CD4-positive, alpha-beta T cell (primary cell): ENCODE results near the gene DVL1. TPM values are rescaled to one million over a fixed set of nuclear protein-coding genes. Genes with fewer than 3 reads are reported as not detected.

Experiments
- ATAC-seq: fragments of 200-7000 bp; cut with Tn5 transposase; one replicate; pipeline ENCODE4 v1.10.0; 2022; ENCODE audit warnings: mild to moderate bottlenecking; ENCODE audit not compliant: poor library complexity
- CTCF ChIA-PET: fragments of 350-600 bp; sonication (Branson Sonifier 250); formaldehyde crosslinking; loops from one replicate; lab custom pipeline; 2021; ENCODE audit warnings: antibody characterized with exemption, inconsistent platforms; lab: Charles Lee
- POLR2A ChIA-PET: fragments of 350-600 bp; sonication (Branson Sonifier 250); formaldehyde crosslinking; loops from one replicate; lab custom pipeline; 2021; ENCODE audit warnings: antibody characterized with exemption, inconsistent platforms; lab: Charles Lee
- DNase-seq, 14 experiments: peaks; one replicate each; pipeline ENCODE4 v3.0.0-alpha.2; 2013 to 2020; ENCODE audit warnings: mixed read lengths in 2 of 14
- H3K27ac ChIP-seq, 2 donors: one replicate each; pipeline versions ENCODE4 v1.5.1 to v1.7.0; 2013; ENCODE audit warnings: low read length in 2 of 2, low read depth in 1 of 2, mild to moderate bottlenecking in 1 of 2
- H3K27me3 ChIP-seq, 2 experiments: 1 replicate in 1 of 2; 2 replicates in 1 of 2; pipeline versions ENCODE4 v1.6.1 to v1.7.0; 2013; ENCODE audit warnings: low read length in 2 of 2, control low read depth in 1 of 2, mild to moderate bottlenecking in 1 of 2, moderate library complexity in 1 of 2; ENCODE audit not compliant: insufficient read depth in 2 of 2, control insufficient read depth in 1 of 2
- H3K36me3 ChIP-seq: one replicate; pipeline ENCODE4 v1.6.1; 2013; ENCODE audit warnings: low read length, control low read depth; ENCODE audit not compliant: insufficient read depth
- H3K4me1 ChIP-seq: one replicate; pipeline ENCODE4 v1.6.1; 2013; ENCODE audit warnings: low read length, control low read depth; ENCODE audit not compliant: insufficient read depth
- H3K4me3 ChIP-seq: one replicate; pipeline ENCODE4 v1.5.1; 2013; ENCODE audit warnings: mild to moderate bottlenecking, low read length, moderate library complexity
- H3K9me3 ChIP-seq, 2 experiments: 1 replicate in 1 of 2; 2 replicates in 1 of 2; pipeline versions ENCODE4 v1.6.1 to v1.7.0; 2013; ENCODE audit warnings: low read length in 2 of 2, mild to moderate bottlenecking in 2 of 2, control low read depth in 1 of 2, moderate library complexity in 1 of 2; ENCODE audit not compliant: control insufficient read depth in 1 of 2, insufficient read depth in 1 of 2
- H3K27ac Mint-ChIP-seq: one replicate; pipeline ENCODE4 v1.8.0; 2020; ENCODE audit warnings: mixed read lengths
- H3K27me3 Mint-ChIP-seq: one replicate; pipeline ENCODE4 v1.8.0; 2021; ENCODE audit warnings: mixed read lengths
- H3K36me3 Mint-ChIP-seq: one replicate; pipeline ENCODE4 v1.8.0; 2021; ENCODE audit warnings: low read depth, mixed read lengths
- H3K4me1 Mint-ChIP-seq: one replicate; pipeline ENCODE4 v1.8.0; 2021; ENCODE audit warnings: low read depth, mixed read lengths
- H3K4me3 Mint-ChIP-seq: one replicate; pipeline ENCODE4 v1.8.0; 2020; ENCODE audit warnings: mild to moderate bottlenecking, mixed read lengths
- H3K9me3 Mint-ChIP-seq: one replicate; pipeline ENCODE4 v1.8.0; 2020; ENCODE audit warnings: mixed read lengths
- CTCF ChIP-seq: fragments of 200-600 bp; IDR thresholded peaks from one replicate; pipeline ENCODE4 v1.8.0; 2022; ENCODE audit warnings: antibody characterized with exemption, mild to moderate bottlenecking
- intact Hi-C, 2 experiments: fragments of 100-400 bp; cut with DNase I in 1 of 2; cut with micrococcal nuclease in 1 of 2; formaldehyde crosslinking; loops; one replicate each; pipeline versions ENCODE4 v1.15.1 to v1.9.0; 2023 to 2025; cut with DNase I, micrococcal nuclease
- total RNA-seq, 174 experiments: library from RNA in 2 of 174; stranded (reverse) in 2 of 174; gene quantifications; one replicate each; pipeline ENCODE4 v1.2.3 and lab custom pipeline; 2021 to 2026

Gene DVL1
- total RNA-seq, 2 experiments from 2014 or later, result 44.9 to 45.5 TPM

GRCh38 chr1:1335792-1336248 is 13.4 kb downstream of the DVL1 start:
- Histone ChIP-seq H3K4me1 (no peaks in the 10 kb centered on the region), H3K27ac (no peak overlapping the region), H3K4me3 (no peak overlapping the region), H3K27me3 (no peaks in the 10 kb centered on the region), H3K36me3 (peaks cover 12% of the 10 kb centered on the region), H3K9me3 (peaks cover 0 to 5% of the 10 kb centered on the region in 2 experiments)
- ChIA-PET CTCF (no interaction called here), POLR2A (no interaction called here)
- Mint-ChIP-seq H3K27ac (no peak overlapping the region), H3K4me1 (no peaks in the 10 kb centered on the region), H3K4me3 (no peak overlapping the region), H3K36me3 (peaks cover 2% of the 10 kb centered on the region), H3K9me3 (no peaks in the 10 kb centered on the region), H3K27me3 (no peaks in the 10 kb centered on the region)
- DNase-seq (no peak), ATAC-seq (no peak)
- no peak for TF ChIP-seq CTCF
- intact Hi-C loops, result no loop called here

DNA sequence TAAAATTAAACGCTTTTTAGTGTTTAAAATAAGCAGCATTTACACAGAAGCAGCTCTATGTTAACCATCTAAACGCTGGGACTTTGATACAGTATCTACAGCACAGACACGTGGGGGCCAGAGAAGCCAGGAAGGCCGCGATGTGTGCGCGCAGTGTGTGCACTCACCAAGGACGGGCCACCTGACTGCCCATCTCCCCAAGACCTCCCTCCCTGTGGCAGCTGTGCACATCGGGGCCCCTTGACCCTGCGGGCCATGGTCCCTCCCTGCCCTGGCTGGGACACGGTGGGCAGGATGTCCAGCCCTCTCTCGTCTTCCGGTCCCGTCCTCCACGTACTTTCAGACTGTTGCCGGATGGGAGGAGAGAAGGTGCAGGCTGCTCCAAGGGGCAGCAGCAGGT is 13.9 kb downstream of the DVL1 start:
- peaks cover 0 to 5% of the 10 kb centered on the region in 2 experiments for H3K9me3 ChIP-seq
- no peak for TF ChIP-seq CTCF
- no peak overlapping the region for H3K4me3 ChIP-seq
- Mint-ChIP-seq H3K4me1 (no peaks in the 10 kb centered on the region), H3K4me3 (no peak overlapping the region), H3K27me3 (no peaks in the 10 kb centered on the region), H3K36me3 (no peaks in the 10 kb centered on the region), H3K27ac (no peak overlapping the region), H3K9me3 (no peaks in the 10 kb centered on the region)
- no peak for DNase-seq
- peaks cover 4% of the 10 kb centered on the region for H3K4me1 ChIP-seq
- no peak overlapping the region for H3K27ac ChIP-seq
- CTCF ChIA-PET, result no interaction called here
- H3K36me3 ChIP-seq, result peaks cover 10% of the 10 kb centered on the region
- POLR2A ChIA-PET, result no interaction called here
- intact Hi-C loops, result no loop called here
- no peaks in the 10 kb centered on the region for H3K27me3 ChIP-seq
- no peak for ATAC-seq

DNA sequence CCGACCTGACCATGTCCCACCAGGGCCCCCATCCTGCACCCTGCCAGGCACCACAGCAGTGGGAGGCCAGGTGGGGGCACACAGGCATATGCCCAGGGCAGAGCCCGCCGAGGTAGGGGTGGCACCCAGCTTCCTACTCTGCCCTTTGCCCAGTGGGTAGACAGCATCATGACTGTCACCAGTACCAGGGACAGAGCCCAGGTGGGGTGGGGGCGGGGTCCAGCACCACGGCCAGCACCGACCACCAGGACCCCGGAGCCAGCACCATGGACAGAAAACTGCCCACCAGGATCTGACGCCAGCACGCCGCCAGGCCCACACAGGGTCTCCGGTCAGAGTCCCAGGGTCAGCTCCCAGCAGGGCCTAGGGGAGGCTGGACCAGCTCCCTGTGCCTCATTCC is 14.4 kb downstream of the DVL1 start:
- Histone ChIP-seq H3K4me3 (no peak overlapping the region), H3K27me3 (no peaks in the 10 kb centered on the region), H3K4me1 (peaks cover 5% of the 10 kb centered on the region), H3K9me3 (peaks cover 0 to 5% of the 10 kb centered on the region in 2 experiments), H3K36me3 (peaks cover 7% of the 10 kb centered on the region), H3K27ac (no peak overlapping the region)
- ChIA-PET POLR2A (no interaction called here), CTCF (no interaction called here)
- DNase-seq (no peak), ATAC-seq (no peak)
- intact Hi-C loops, result no loop called here
- TF ChIP-seq CTCF, result no peak
- H3K9me3 Mint-ChIP-seq, result no peaks in the 10 kb centered on the region
- H3K36me3 Mint-ChIP-seq, result no peaks in the 10 kb centered on the region
- no peak overlapping the region for H3K4me3 Mint-ChIP-seq
- no peak overlapping the region for H3K27ac Mint-ChIP-seq
- H3K4me1 Mint-ChIP-seq, result no peaks in the 10 kb centered on the region
- H3K27me3 Mint-ChIP-seq, result no peaks in the 10 kb centered on the region
